GM18498 (cell line): Measurements from ENCODE around the gene PSMB3.
A peak's percentile ranks its signal among the peaks of the same experiment; 100 is the strongest.

Source experiments
- ATAC-seq: cut with Tn5 transposase; IDR thresholded peaks from one replicate; pipeline ENCODE4 v1.9.1; 2021; ENCODE audit warnings: mild to moderate bottlenecking, moderate library complexity; ENCODE audit not compliant: unreplicated experiment

PSMB3 gene

DNA sequence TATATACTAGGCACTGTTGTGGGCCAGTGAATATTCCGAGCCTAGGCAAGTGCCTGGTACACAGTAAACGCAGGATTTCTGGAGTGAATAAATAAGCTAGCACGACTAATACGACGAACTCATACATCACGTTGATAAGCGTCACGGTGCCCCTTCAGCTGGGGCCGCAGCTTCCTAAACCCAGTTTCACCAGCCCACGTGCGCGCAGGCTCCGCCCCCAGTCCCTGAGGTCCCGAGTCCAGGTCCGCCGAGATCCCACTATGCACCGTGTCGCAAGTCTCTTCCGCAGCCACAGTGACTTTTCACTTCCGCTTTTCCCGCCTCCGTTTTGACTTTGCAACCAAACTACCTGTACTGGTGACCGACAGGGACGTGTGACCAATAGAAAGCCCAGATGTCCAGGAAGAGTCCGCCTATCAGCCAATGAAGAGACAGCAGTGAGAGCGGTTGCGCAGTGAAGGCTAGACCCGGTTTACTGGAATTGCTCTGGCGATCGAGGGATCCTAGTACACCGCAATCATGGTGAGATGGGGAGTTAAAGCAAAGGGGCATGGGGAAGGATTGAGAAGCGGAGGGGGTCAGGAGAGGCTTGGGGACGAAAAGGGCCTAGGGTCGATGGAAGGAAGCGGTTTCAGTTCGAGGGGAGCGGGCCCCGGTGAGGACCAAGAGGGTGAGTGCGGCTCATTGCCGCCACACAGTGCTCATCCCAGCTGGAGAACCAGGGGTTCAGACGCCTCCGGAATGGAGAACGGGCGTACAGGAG is at the start of gene PSMB3:
Gene PSMB3 (plus strand): TSS at position 434 of the 763 bp plus-strand sequence. CDS start 86 bp downstream, at position 520.
- peak; percentile 84 for ATAC-seq

DNA sequence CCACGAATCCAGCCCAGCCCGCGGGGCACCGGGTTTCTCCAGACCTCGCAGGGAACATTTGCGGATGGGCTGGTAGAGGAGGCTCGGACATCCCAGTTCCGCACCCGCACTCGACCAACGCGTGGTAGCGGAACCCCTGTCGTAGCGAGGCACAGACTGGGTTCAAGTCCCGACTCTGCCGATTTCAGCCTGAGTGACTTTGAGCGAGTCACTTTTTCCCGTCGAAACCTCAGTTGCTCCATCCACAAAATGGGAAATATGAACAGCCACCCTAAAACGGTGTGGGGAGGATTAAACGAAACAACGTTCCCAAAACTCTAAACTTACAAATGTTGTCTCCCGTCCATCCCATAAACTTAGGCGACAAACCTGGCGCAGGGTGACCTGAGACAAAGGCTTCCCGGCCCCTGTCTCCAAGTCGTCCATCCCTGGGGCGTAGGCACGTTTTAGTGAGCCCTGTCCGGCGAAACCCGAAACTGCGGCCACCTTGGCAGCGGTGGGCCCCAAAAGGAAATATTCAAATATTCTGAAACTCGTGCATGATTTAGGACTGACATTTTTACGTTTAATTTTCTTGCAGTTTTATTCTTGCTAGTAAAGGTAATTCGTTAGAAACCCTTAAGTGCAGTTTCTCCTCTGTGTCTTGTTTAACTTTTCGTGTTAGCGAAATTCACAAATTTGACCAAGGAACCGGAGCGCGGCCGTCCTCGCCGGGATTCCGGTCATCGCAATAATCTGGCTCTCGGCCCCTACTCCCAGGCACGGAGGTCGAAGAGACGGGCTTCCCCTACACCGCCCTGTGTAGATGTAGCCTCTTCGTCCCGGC is 49.4 kb upstream of the PSMB3 start:
- ATAC-seq = no peak

DNA sequence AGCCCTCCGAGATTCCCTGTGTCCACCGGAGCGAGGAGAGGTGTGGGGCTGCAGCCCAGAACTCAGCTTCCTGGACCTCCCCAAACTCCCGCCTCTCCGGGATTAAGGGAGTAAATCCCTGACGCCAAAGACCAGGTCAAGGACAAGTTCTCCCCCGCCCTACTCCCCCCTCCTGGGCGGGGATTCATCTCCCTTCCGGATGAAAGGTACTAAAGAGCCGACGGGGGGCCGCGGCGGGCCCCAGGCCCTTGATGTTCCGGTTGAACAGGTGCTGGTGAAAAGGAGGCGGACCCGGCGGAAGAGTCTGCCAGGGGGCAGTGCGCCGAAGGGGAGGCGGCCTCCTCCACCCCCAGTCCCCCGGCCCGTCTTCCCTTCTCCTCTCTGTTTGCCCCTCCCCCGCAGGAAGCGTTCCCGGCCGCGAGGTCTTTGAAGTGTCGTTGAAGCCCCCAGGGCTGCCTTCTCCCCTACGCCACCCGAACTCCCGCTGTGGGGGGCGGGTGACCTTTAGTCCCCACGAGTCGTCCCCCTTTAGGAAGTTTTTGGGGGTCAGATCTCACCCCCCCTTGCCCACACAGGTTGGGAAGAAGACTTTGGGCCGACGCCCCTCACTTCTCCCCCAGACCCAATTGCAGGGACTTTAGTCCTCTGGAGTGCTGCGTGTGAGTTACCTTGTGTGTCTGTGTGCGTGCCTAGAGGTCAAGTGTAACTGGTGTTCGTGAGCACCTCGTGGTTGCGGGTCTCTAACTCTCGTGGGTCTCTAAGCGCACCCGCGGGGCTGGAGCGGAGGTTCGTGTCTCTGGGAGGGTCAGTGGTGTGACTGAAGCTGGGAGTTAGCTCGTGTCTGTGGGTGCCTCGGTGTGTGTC is 48.6 kb upstream of the PSMB3 start:
- peak; percentile 23 for ATAC-seq

DNA sequence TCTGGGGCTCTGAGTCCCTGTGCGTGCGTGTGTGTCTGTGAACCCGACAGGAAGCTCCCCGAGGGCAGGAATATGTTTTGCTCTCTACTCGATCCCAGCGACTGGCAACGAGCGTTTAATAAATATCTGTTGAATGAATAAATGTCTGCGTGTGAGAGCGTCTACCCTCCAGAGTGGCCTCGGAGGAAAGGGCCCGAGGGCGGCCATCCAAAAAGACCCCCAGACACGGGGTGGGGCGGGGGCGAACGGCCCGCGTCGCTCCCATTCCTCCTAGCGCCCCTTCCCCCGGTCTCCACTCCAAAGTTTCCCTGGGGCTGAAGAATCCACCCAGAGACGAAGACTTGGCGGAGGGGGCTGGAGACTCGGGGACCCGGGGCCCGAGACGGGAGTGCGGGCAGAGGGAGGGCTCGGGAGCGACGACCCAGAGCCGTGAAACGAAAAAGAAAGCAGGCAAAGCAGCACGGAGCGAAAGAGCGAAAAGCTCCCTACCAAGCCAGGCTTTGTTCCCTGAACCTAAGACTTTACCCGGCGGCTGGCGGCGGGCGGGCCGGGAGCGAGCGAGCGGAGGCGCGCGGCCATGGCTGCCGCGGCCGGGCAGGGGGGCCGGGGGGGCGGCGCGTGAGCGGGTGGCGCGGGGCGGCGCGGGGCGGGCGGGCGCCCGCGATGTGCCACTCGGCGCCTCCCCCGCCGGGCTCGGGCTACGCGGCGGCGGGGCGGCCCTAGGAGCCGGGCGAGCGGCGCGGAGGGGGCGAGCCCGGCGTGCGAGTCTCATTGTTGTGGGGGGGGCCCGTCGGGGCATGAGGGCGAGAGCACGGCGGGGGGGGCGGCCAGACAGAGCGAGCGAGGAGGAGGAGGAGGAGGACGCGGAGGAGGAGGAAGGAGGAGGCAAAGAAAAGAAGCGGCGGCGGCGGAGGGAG is 47.7 kb upstream of the PSMB3 start, which contains the start of gene MLLT6:
Gene MLLT6 (plus strand): TSS at position 668 of the 917 bp plus-strand sequence. CDS start 360 bp downstream, outside the sequence.
- ATAC-seq = no peak

DNA sequence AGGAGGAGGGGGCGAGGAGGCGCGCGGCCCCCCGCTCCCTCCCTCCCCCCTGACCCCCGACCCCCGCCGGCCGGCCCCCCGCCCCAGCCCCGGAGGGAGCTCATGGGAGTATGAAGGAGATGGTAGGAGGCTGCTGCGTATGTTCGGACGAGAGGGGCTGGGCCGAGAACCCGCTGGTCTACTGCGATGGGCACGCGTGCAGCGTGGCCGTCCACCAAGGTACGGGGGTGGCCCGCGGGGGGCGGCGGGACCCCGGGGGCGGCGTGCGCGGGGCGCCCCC is 47.1 kb upstream of the PSMB3 start:
- no peak for ATAC-seq

DNA sequence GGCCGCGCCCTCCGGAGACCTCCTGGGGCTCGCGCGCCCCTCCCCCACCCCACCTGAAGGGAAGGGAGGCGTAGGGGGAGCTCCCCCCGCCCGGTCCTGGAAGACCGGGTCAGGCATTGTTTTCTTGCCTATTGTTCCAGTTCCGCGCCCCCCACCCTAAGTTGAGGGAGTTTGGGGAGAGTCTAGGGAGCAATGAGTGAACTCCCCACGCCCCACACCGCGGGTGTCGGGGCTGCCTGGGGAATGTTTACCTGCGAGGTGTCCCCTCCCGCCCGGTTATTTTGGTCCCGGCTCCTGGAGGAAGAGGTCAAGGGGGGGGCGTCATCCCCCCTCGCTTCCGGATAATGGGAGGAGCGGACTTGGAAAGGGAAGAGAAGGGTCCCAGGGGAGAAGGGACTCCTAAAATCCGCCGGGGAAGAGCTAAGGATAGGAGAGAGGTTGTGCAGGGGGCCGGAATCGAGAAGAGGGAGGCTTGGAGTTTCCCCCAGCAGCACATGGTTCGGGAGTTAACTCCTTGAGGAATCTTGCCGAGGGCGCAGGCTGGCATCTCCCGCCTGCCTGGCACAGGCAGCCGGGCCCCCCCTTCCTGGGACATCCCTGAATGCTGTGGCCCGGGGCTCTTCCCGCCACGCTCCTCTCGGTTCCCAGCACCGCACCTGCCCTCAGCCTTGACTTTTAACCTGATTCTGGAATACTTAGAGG is 46.6 kb upstream of the PSMB3 start:
- no peak for ATAC-seq

DNA sequence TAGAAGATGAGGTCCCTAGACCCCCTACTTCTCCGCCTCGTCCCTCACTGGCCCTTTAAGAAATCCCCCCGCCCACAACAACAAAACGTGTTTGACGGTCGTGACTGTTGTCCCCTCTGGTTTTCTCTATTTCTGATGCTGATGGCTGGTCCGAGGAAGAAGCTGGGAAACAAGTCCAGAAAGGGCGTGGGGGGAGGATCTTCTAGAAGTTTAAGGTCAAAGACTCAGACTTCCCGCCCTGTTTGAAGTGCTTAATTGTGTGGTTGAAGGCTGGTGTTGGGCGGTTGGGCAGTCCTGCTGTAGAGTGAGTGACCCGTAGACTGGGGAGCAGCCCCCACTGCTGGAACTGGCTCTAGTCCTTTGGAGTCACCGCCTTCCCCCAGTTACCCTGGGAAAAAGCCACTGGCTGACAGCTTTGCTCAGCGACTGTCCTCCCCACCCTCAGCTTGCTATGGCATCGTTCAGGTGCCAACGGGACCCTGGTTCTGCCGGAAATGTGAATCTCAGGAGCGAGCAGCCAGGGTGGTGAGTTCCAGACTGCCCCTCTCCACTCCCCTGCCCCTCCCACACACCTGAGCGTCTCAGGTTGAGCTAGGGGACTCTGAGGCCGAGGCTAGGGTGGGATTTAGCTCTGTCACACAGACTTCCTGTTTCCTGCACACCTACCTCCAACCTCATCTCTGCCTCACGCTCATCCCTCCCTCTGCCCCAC is 45.9 kb upstream of the PSMB3 start:
- ATAC-seq = no peak

GRCh38 chr17:38707678-38708351 is 44.7 kb upstream of the PSMB3 start:
- no peak for ATAC-seq

GRCh38 chr17:38709104-38709820 is 43.3 kb upstream of the PSMB3 start:
- ATAC-seq = no peak

DNA sequence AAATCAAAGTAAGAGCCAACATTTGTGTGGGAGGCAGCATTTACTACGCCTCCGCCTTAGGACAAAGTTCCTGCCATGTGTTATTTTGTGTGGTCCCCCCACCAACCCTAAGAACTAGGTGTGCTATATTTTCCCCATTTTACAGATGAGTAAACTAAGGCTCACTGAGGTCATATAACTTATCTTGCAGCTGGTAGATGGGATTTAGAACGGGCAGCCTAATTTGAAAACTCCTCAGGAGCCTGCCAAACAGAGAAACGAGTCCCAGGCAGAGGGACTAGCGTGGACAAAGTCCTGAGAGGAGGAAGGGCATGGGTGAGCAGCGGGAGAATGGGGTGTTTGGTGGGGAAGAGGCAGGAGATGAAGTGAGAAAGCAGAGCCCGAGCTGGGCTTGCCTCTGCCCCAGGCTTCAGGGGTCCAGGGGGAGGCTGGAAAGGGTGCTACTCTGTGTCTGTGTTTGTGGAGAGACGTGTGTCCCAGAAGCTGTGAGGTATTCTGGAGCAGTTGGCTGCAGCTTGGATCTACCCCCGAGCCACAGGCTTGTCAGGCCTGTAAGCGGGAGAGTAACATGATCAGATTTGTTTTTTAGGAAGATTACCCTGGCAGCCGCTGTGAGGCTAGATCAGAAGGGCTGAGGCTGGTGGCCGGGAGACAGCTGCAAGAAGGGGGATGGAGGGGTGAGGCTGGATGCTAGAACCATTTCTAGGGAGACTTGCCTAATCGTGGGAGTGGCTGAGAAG is 42.5 kb upstream of the PSMB3 start:
- ATAC-seq = no peak

- ATAC-seq = no peak
Measured at GRCh38 chr17:38710604-38710962, 42.0 kb upstream of the PSMB3 start.

- no peak for ATAC-seq
Measured at GRCh38 chr17:38710985-38711384, 41.6 kb upstream of the PSMB3 start.

GRCh38 chr17:38711792-38712571 is 40.6 kb upstream of the PSMB3 start:
- ATAC-seq = no peak

GRCh38 chr17:38712593-38712992 is 39.9 kb upstream of the PSMB3 start:
- ATAC-seq = no peak

GRCh38 chr17:38713456-38714075 is 39.0 kb upstream of the PSMB3 start:
- ATAC-seq = no peak
